Lower leg skin (tissue), 3 donors: ENCODE results near the gene DNAI4.

Source experiments
- CTCF ChIP-seq, 3 donors: fragments of 450-650 bp; IDR thresholded peaks; one replicate each; pipeline ENCODE4 v1.5.1; 2016; ENCODE audit warnings: antibody characterized with exemption in 3 of 3, mild to moderate bottlenecking in 3 of 3, moderate library complexity in 2 of 3
- POLR2A ChIP-seq, 2 donors: fragments of 450-650 bp; IDR thresholded peaks; one replicate each; pipeline ENCODE4 v1.6.1; 2016 to 2017; ENCODE audit warnings: antibody characterized with exemption in 2 of 2, mild to moderate bottlenecking in 1 of 2, moderate library complexity in 1 of 2

DNA sequence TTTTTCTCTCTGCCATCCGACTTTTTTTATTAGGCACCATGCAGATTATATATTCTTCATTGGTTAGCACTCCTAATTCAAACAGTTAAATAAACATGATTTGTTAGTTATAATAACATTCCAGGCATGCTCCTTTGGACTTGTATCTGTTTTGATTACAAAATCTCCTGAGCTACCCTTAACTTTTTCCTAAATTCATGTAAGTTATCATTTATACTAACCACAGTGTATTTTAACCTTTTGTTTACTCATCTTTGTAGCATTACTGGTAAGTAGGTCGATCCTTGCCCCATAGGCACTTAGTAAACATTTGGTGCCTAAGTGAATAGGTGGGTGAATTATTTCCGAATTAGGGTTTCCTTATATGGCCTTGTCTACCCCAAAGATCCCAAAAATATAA, 43.9 kb upstream of the DNAI4 start:
- TF ChIP-seq CTCF (IDR thresholded peaks at IDR 0.05) (no peak), POLR2A (IDR thresholded peaks at IDR 0.05) (no peak)
